HG03442 (cell line): Measurements from ENCODE around the gene SUOX.
A peak's percentile ranks its signal among the peaks of the same experiment; 100 is the strongest.
"Not testable (repeated sequence)": the region's sequence is repeated elsewhere in the genome, so short reads cannot be mapped to it uniquely, and the experiment has no call there.

ENCODE experiments used
- ATAC-seq: cut with Tn5 transposase; IDR thresholded peaks from one replicate; pipeline ENCODE4 v1.9.1; 2021; ENCODE audit warnings: mild to moderate bottlenecking, moderate library complexity; ENCODE audit not compliant: unreplicated experiment

The SUOX gene

GRCh38 chr12:55982319-55982936 lies 14.6 kb upstream of the SUOX start:
- ATAC-seq: peak; percentile 91

- no peak for ATAC-seq
These were observed 13.7 kb upstream of the SUOX start for GRCh38 chr12:55983232-55983842.

- ATAC-seq: no peak
These were observed 12.2 kb upstream of the SUOX start for GRCh38 chr12:55984861-55985260.

DNA sequence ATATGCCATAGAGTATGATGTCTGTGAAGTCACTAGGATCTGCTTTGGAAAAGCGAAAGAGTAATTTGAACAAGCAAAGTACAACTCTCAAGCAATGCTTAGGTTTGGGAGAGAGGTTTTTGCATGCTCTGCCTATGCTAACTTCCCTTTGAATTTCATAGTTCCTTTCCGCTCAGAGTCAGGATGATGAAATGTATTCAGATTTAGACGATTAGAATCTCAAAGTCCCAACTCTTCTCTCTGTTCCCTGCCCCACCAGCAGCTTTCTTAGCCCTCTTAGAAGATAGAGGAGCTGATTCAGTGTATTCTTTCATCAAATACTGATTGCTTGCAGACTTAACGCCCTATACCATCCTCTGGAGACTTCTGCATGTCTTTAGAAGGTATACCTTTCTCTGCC lies 11.7 kb upstream of the SUOX start:
- no peak for ATAC-seq

GRCh38 chr12:55985976-55986375 lies 11.1 kb upstream of the SUOX start:
- ATAC-seq: not testable (repeated sequence)

GRCh38 chr12:55991110-55991509 lies 6.0 kb upstream of the SUOX start:
- ATAC-seq: no peak

- no peak for ATAC-seq
These were observed 3.7 kb upstream of the SUOX start for GRCh38 chr12:55993230-55993853.

GRCh38 chr12:55995366-55995765 lies 1.7 kb upstream of the SUOX start:
- ATAC-seq: no peak

DNA sequence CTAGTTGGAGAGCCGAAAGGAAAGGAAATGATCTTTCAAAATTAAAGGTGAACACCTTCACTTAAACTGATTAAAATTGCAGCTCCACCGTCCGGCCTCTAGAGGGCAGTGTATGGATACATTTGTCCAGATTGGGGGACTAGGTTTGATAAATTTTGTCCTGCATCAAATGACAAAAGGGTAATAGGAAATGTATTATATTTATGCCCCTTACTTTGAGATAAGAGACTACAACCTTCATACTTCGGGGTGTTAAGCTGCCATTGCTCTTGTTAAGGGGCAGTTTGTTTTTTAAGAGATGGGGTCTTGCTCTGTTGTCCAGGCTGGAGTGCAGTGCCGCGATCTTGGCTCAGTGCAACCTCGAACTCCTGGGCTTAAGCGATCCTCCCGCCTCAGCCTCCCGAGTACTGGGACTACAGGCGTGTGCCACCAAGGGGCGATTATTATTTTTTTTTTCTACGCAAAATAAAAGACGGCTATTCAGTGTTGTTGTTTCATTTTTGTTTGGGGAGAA lies 818 bp upstream of the SUOX start:
- ATAC-seq: no peak

DNA sequence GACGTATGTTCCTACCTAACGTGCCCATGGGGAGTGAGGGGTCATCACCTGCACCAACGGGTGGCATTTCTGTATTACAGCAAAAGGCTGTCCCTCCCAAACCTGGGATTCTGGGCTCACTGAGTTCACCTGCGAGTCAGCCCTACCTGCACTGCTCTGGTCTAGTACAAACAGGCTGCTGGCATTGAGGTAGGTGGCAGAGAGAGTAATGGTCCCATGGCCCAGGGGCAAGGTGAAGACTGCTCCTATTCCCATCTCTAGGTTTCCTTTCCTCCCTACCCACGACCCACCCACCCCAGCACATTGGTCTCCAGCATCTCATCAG lies 421 bp downstream of the SUOX start:
- no peak for ATAC-seq

DNA sequence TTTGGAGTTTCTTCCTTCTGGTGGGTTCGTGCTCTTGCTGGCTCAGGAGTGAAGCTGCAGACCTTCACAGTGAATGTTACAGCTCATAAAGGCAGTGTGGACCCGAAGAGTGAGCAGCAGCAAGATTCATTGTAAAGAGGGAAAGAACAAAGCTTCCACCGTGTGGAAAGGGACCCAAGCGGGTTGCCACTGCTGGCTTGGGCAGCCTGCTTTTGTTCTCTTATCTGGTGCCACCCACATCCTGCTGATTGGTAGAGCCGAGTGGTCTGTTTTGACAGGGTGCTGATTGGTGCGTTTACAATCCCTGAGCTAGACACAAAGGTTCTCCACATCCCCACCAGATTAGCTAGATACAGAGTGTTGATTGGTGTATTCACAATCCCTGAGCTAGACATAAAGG lies 2.4 kb downstream of the SUOX start:
- not testable (repeated sequence) for ATAC-seq

GRCh38 chr12:55999999-56000540 lies 3.0 kb downstream of the SUOX start:
- ATAC-seq: not testable (repeated sequence)

- ATAC-seq: no peak
These were observed 4.5 kb downstream of the SUOX start for GRCh38 chr12:56001487-56002100.

DNA sequence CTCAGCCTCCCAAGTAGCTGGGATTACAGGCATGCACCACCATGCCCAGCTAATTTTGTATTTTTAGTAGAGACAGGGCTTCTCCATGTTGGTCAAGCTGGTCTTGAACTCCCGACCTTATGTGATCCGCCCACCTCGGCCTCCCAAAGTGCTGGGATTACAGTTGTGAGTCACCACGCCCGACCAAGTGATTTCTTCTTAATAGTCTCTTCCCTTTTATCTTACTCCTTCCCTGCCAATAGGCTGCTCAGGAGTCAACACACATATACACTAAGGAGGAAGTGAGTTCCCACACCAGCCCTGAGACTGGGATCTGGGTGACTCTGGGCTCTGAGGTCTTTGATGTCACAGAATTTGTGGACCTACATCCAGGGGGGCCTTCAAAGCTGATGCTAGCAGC lies 6.3 kb downstream of the SUOX start:
- not testable (repeated sequence) for ATAC-seq

- no peak for ATAC-seq
These were observed 7.1 kb downstream of the SUOX start for GRCh38 chr12:56004211-56004610.

DNA sequence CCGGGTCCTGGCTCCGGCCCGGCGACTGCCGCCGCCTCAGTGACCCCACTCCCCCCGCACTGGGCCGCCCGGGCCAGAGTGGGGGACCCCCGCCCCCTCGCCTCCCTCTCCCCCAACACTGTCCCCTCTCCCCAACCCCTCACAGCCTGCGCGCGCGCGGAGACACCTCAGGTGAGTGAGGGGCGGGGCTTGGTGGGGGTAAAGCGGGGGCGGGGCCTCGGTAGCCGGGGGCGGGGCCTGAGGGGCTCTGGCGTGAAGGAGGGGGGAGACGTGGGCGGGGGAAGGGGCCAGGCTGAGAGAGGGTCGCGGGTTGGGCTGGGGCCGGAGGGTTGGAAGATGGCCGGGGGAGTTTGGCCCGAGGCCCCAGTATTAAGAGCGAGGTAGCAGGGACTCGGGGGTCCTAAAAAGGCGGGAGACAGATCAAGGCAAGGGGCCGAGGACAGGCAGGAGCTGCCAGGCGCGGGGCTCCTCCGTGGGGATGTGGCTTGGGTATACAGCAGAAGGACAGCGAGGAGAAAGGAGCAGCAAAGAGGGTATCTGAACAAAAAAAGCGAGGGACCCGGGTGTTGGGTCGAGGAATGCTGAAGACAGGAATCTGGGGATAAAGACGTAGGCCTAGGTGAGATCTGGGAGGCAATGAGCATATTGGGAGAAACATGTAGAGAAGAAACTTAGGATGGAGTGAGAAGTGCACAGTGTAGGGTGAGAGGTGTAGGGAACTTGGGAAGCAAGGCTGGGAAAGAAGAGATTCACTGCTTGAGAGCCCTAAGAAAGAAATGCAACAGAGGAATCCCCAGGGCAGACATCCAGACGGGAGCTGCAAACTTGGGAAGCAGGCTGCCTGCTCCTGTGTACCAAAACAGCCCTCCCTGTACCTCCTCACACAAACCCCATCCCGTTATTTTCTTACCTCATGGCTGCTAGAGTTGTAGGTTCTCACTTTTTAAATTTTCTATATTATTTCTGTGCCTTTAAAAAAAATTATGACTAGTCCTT lies 10.8 kb downstream of the SUOX start:
- peak; percentile 36 for ATAC-seq

DNA sequence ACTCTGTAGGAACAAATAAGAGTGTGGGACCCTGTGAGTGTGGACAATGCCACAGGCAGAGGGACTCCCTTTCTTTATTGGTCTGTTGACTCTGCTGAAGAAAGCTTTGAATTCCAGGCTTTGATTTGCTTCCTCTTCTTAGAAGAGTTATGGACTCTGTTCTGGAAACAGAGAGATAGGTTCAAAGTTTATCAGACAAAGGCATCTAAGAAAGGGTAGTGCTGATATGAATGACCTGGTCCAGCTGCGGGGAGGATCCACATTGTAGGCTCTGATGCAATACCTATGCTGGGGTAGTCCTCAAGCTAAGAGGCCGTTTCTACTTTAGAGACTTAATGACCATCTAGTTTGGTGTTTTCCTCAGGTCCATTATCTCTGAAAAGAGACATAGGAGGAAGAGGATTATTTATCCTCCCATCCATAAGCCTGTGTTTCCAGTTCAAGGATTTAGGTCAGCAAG lies 13.1 kb downstream of the SUOX start:
- ATAC-seq: no peak

DNA sequence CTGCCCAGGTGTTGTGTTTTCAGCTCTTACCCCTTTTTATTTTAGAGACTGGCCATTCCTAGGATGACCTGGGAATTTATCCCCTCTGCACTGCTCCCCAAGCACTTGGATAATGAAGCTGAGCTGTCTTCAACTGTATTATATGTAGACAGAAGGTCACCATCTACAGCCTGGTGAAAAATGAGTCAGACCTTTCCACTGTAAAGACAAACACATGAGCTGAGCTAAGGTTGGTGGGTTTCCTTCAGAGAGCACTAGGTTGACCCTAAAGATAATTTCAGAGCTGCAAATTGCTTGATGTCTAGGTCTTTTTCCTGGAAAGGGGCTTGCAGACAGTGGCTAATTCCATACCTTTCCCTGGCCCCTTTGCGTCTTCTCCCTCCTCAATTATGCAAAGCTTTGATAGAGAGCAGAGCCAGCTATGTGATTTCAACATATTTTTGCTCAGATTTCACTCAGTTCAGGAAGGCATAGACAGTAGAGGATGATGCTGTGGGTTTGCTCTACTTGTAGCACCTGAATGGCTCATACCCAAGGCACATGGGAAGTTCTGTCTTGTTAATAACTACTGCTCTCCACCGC lies 14.5 kb downstream of the SUOX start:
- ATAC-seq: no peak

DNA sequence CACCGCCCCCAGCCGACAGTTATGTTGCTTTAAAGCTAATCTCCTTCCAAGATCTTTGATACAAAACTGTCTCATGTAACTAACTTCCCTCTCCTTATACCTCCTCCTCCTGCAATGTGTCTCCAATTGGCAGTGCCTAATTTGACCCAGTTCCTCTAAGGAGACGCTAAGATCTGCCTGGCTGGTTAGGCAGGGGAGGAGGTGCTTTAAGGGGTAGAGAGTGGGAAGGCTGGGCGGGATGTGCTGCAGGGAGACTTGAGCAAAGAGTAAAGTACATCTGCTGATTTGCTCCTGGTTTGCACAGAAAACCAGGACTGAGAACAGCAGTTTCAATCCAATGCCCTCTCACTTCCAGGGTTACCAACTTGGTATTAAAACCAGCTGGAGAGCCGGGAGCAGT lies 16.4 kb downstream of the SUOX start:
- no peak for ATAC-seq

DNA sequence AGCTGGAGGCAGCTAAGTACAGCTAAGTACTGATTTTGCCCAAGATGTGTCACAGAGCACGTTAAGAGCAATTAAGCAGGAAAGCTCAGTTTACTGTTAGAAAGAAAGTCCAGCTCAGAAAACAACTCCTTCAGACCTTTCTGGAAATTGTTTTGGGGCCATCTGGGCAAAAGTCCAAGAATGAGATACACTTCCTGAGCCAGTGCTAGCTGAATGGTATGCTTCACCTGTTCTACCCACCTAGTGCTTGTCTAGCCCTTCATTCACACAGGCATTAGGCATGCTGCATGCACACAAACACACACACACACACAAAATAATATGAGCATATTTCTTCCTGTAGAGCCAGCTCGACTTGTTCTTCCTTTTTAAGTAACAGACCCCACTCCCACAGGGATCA lies 17.1 kb downstream of the SUOX start:
- no peak for ATAC-seq
